Endometrial microvascular endothelial cells (primary cell): Measurements from ENCODE around the gene NDUFB2. TPM values are rescaled to one million over a fixed set of nuclear protein-coding genes. Genes with fewer than 3 reads are reported as not detected.
"Not testable (repeated sequence)": the region's sequence is repeated elsewhere in the genome, so short reads cannot be mapped to it uniquely, and the experiment has no call there.

Experiments used
- in situ Hi-C: cut with HindIII; loops from 2 replicates; pipeline ENCODE4 v1.10.0; 2017; ENCODE audit warnings: low sequenced_read_pairs, low pct_unique_long_range_greater_than_20kb; ENCODE audit errors: inconsistent ontology term
- total RNA-seq: library from RNA; depleted of rRNA; stranded (reverse); fragments of >200 nt; gene quantifications from one replicate; pipeline ENCODE4 v1.2.3, GENCODE V29; 2015; ENCODE audit errors: inconsistent ontology term

NDUFB2 gene
- 522 TPM for total RNA-seq

- in situ Hi-C loops = no loop called here
These were observed at the start of gene NDUFB2 for GRCh38 chr7:140696680-140697446. TSS of gene NDUFB2 (plus strand) at chr7:140696708. CDS start at chr7:140696745, 37 bp downstream.

GRCh38 chr7:140646931-140647647 lies 49.4 kb upstream of the NDUFB2 start:
- in situ Hi-C loops = no loop called here

DNA sequence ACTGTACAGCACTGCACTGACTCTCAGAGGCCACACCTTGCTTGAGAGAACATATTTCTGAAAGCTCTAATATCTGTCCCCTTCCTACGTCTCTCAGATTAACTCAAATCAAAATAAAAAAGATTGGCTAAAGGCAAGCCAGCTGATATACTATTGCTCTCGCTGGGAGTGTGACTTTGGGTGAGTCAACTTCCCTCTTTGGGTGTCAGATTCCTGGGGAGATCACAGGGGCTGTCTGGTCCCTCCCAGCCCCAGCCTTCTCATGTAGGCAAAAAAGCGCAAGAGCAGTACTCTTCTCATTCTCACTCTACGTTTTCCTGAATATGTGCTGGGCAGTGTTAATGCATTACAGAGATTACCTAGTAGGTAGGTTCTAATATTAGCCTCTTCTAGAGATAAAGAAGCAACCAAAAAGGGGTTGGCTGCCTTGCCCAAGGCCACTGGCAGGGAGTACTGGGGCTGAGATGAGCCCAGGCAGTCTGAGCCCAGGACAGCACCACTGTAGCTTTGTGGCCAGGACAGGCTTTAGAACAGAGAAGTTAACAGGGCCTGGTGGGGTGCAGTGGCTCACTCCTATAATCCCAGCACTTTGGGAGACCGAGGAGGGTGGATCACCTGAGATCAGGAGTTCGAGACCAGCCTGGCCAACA lies 46.8 kb upstream of the NDUFB2 start:
- in situ Hi-C loops = no loop called here

DNA sequence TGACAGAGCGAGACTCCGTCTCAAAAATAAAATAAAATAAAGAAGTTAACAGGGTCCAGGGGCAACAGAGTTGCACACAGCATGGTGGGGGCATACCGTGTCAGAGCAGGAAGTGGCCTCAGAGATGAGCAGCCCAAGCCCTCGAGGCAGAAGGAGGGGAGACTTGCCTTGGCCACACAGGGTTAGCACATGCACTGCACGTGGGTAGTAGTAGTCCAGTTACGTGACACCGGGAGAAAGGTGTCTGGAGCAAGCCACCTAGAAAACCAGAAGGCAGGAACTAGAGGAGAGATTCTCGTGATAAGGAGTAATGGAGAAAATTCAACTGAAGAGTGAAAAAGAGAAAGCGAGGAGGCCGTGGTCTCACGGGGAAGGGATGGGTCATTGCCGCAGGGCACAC lies 46.1 kb upstream of the NDUFB2 start:
- in situ Hi-C loops = no loop called here

DNA sequence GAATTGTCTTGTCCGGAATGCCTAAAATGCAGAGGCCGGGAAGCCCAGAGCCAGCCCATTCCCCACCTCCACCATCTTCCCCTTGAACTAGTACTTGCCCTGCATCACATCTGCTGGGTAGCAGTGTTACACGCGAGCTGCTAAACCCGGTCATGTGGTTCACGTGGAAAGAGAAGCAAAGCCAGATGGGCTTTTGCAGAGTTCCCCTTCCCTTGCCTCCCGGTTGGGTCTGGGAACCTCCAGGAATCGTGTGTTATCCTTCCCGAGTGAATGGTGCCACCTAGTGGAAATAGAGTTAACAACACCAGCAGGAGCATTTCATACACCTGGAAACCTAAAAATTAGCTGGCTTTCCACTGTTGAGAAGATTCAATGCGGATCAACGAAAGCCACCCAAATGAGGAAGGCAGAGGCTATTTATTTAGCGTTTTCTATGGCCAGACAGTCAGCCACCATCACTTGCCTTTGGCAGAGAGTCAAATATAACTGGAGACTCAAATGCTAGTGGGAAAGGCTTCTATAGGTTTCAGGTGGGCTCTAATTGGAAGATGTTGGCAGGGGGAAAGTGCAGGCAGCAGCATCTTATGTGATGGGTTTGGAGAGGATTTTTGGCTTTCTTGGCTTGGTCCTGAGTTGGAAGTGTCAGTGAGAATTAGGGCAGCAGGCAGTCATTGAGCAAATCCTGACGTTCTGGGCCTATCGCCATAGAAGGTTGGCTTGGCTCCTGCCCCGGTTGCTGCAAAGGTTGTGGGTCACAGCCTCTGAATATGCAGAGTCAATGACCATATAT lies 43.0 kb upstream of the NDUFB2 start:
- in situ Hi-C loops = no loop called here

- in situ Hi-C loops = no loop called here
These were observed 42.5 kb upstream of the NDUFB2 start for GRCh38 chr7:140654109-140654387.

- in situ Hi-C loops = no loop called here
These were observed 41.8 kb upstream of the NDUFB2 start for GRCh38 chr7:140654661-140655060.

GRCh38 chr7:140655511-140656408 lies 40.7 kb upstream of the NDUFB2 start:
- in situ Hi-C loops = no loop called here

- in situ Hi-C loops = no loop called here
These were observed 39.7 kb upstream of the NDUFB2 start for GRCh38 chr7:140656548-140657515.

- in situ Hi-C loops = no loop called here
These were observed 38.6 kb upstream of the NDUFB2 start for GRCh38 chr7:140657891-140658290.

GRCh38 chr7:140659856-140660255 lies 36.7 kb upstream of the NDUFB2 start:
- in situ Hi-C loops = no loop called here

DNA sequence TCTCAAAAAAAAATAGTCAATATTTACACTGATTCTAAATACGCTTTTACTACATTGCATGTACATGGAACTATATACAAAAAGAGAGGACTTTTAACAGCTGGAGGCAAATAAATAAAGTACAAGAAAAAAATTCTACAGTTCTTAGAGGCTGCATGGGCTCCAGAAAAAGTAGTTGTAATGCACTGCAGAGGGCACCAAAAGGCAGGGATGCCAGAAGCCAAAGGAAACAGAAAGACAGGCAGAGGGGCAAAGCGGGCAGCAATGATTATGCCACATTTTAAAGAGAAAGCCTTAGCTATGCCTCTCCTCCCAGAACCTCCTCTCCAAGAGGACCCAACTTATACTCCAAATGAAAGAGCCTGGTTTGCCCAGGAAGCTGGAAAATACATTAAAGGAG lies 35.4 kb upstream of the NDUFB2 start:
- in situ Hi-C loops = no loop called here

GRCh38 chr7:140662938-140663337 lies 33.6 kb upstream of the NDUFB2 start:
- in situ Hi-C loops = not testable (repeated sequence)

DNA sequence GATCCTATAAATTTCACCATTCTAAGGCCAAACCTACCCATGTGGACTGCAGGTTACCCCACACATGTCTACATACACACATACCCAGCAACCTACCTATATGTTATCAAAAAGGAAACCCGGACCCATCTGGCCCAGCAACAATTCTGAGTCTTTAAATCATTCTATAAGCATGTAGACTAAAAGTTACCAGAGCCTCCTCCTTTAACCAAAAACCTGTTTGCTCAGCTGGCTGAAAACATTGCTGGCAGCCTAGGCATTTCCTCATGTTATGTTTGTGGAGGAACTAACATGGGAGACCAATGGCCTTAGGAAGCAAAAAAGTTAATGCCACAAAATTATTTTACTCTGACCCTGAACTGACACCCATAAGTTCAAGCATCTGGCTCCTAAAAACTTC lies 29.0 kb upstream of the NDUFB2 start:
- in situ Hi-C loops = no loop called here

GRCh38 chr7:140668641-140669040 lies 27.9 kb upstream of the NDUFB2 start:
- in situ Hi-C loops = no loop called here

DNA sequence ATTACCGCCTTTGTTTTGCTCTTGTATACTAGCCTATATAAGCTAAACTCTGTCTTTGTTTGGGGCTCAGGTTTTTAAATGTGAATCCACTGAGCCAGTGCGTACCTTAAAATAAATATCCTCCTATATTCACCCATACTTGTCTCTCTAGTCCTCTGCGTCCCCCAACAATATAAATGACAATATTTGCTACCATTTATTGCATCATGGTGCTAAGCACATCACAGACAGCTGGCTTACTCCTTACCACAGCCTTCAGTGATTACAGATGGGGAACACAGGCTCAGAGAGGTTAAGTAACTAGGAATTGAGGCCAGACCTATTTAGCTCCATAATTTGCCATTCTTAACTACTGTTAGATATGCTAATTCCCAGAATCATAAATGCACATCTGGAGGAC lies 27.2 kb upstream of the NDUFB2 start:
- in situ Hi-C loops = no loop called here

DNA sequence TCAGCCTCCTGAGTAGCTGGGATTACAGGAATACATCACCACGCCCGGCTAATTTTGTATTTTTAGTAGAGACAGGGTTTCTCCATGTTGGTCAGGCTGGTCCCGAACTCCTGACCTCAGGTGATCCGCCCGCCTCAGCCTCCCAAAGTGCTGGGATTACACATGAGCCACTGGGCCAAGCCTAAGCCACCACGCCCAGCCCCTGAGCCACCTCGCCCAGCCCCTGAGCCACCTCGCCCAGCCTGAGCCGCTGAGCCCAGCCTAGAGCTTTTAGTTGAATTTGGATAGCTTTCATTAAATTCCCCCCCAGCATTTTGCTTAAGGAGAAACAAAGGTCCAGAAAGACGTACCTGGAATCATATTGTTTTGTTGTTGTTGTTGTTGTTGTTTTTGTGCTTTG lies 26.6 kb upstream of the NDUFB2 start:
- in situ Hi-C loops = not testable (repeated sequence)
